Measurements from ENCODE around the gene SIGLECL1.
"Not testable (repeated sequence)": the region's sequence is repeated elsewhere in the genome, so short reads cannot be mapped to it uniquely, and the experiment has no call there.

Gene SIGLECL1

GRCh38 chr19:51250786-51251467 lies at the start of gene SIGLECL1:
SIGLECL1 (plus strand) TSS chr19:51251080; CDS start chr19:51264073, 12,993 bp downstream.
- TF ChIP-seq CTCF (conservative IDR thresholded peaks at IDR 0.05), result no peak
- H3K27ac ChIP-seq, result no peak within 1 kb of the TSS

GRCh38 chr19:51201712-51202111 lies 49.2 kb upstream of the SIGLECL1 start:
- no peak overlapping the region for H3K27ac ChIP-seq
- no peak for TF ChIP-seq CTCF (conservative IDR thresholded peaks at IDR 0.05)

GRCh38 chr19:51203916-51204315 lies 47.0 kb upstream of the SIGLECL1 start:
- H3K27ac ChIP-seq, result no peak overlapping the region
- TF ChIP-seq CTCF (conservative IDR thresholded peaks at IDR 0.05), result no peak

- no peak overlapping the region for H3K27ac ChIP-seq
- no peak for TF ChIP-seq CTCF (conservative IDR thresholded peaks at IDR 0.05)
Measured at GRCh38 chr19:51204321-51204720, 46.6 kb upstream of the SIGLECL1 start.

- TF ChIP-seq CTCF (conservative IDR thresholded peaks at IDR 0.05), result no peak
Measured at GRCh38 chr19:51207747-51208146, 43.1 kb upstream of the SIGLECL1 start.

GRCh38 chr19:51210191-51210784 lies 40.6 kb upstream of the SIGLECL1 start:
- TF ChIP-seq CTCF (conservative IDR thresholded peaks at IDR 0.05), result no peak
- H3K27ac ChIP-seq, result no peak overlapping the region

More at GRCh38 chr19:51207747-51208146, 43.1 kb upstream of the SIGLECL1 start:
- peak overlapping the region; percentile 61 for H3K27ac ChIP-seq

- H3K27ac ChIP-seq, result not testable (repeated sequence)
Measured at GRCh38 chr19:51210874-51211361, 40.0 kb upstream of the SIGLECL1 start.

GRCh38 chr19:51211833-51212232 lies 39.0 kb upstream of the SIGLECL1 start:
- no peak for TF ChIP-seq CTCF (conservative IDR thresholded peaks at IDR 0.05)
- H3K27ac ChIP-seq, result no peak overlapping the region
